ENCODE measurements around the gene MYO5C.

The MYO5C gene

GRCh38 chr15:52290800-52291199 is 4.8 kb downstream of the MYO5C start:
- TF ChIP-seq CTCF (IDR thresholded peaks at IDR 0.05; ENCODE audit: low read depth, low read length) (no peak), POLR2A (IDR thresholded peaks at IDR 0.05; ENCODE audit: extremely low read depth, insufficient read length) (no peak), MYC (IDR thresholded peaks at IDR 0.05; ENCODE audit: low read depth, low read length) (no peak)
- TF ChIP-seq, protein P1, sequence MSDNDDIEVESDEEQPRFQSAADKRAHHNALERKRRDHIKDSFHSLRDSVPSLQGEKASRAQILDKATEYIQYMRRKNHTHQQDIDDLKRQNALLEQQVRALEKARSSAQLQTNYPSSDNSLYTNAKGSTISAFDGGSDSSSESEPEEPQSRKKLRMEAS (IDR thresholded peaks at IDR 0.05; ENCODE audit: low read depth, low read length): no peak
- no peak overlapping the region for H3K4me3 ChIP-seq (ENCODE audit: low read depth, low read length)

GRCh38 chr15:52290329-52290728 is 5.3 kb downstream of the MYO5C start:
- H3K4me3 ChIP-seq (ENCODE audit: low read depth, low read length): no peak overlapping the region
- TF ChIP-seq CTCF (IDR thresholded peaks at IDR 0.05; ENCODE audit: low read depth, low read length) (no peak), POLR2A (IDR thresholded peaks at IDR 0.05; ENCODE audit: extremely low read depth, insufficient read length) (no peak), MYC (IDR thresholded peaks at IDR 0.05; ENCODE audit: low read depth, low read length) (no peak)
- TF ChIP-seq, protein P1 (IDR thresholded peaks at IDR 0.05; ENCODE audit: low read depth, low read length): no peak
- no peak for DNase-seq (ENCODE audit: low read depth)

More at GRCh38 chr15:52290800-52291199, 4.8 kb downstream of the MYO5C start:
- no peak for DNase-seq (ENCODE audit: low read depth)

DNA sequence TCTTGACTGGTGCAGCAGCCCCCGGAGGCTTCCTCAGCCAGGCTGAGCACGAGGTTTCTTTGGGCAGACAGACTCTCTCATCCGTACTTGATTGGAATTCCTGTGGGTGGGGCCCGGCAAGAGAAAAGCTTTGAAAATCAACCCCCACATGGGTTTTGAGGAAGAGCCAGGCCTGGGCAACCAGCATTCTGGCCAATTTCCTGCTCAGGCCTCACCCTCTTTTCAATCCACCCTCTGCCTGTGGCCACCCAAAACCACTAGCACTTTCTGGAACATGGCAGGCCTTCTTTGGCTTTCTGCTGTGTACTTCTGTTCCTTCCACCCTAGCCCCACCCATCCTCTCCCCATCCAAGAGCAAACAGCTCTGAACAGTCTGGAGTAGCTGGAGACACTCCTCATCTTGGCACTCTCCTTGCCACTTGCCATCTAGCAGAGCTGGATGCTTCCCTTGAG is 5.9 kb downstream of the MYO5C start:
- no peak for TF ChIP-seq MYC (IDR thresholded peaks at IDR 0.05; ENCODE audit: low read depth, low read length)
- TF ChIP-seq, protein P1 (IDR thresholded peaks at IDR 0.05; ENCODE audit: low read depth, low read length): no peak
- no peak for TF ChIP-seq CTCF (IDR thresholded peaks at IDR 0.05; ENCODE audit: low read depth, low read length)
- no peak for TF ChIP-seq POLR2A (IDR thresholded peaks at IDR 0.05; ENCODE audit: extremely low read depth, insufficient read length)
- H3K4me3 ChIP-seq (ENCODE audit: low read depth, low read length): no peak overlapping the region
- DNase-seq (ENCODE audit: low read depth): no peak

DNA sequence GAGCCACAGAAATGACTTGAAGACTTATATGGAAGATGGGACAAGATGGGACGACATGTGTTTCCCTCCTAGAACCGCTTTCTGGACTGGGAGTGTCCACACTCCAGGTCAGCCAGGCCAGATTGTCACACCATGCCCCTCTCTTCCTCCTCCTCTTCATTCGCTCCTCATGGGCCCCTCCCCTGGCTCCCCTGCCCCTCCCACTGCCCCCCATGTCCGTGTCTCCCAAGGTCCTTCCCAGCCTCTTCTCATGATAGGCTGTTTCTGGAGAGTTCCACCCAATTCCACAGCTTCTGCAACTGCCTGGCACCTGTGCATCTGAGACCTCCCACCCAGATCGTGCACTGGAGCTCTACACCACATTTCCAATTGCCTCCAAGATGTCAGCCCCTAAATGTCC is 6.6 kb downstream of the MYO5C start:
- no peak for DNase-seq (ENCODE audit: low read depth)
- H3K4me3 ChIP-seq (ENCODE audit: low read depth, low read length): no peak overlapping the region
- no peak for TF ChIP-seq POLR2A (IDR thresholded peaks at IDR 0.05; ENCODE audit: extremely low read depth, insufficient read length)
- no peak for TF ChIP-seq CTCF (IDR thresholded peaks at IDR 0.05; ENCODE audit: low read depth, low read length)
- TF ChIP-seq, protein P1 (IDR thresholded peaks at IDR 0.05; ENCODE audit: low read depth, low read length): no peak
- TF ChIP-seq MYC (IDR thresholded peaks at IDR 0.05; ENCODE audit: low read depth, low read length): no peak

DNA sequence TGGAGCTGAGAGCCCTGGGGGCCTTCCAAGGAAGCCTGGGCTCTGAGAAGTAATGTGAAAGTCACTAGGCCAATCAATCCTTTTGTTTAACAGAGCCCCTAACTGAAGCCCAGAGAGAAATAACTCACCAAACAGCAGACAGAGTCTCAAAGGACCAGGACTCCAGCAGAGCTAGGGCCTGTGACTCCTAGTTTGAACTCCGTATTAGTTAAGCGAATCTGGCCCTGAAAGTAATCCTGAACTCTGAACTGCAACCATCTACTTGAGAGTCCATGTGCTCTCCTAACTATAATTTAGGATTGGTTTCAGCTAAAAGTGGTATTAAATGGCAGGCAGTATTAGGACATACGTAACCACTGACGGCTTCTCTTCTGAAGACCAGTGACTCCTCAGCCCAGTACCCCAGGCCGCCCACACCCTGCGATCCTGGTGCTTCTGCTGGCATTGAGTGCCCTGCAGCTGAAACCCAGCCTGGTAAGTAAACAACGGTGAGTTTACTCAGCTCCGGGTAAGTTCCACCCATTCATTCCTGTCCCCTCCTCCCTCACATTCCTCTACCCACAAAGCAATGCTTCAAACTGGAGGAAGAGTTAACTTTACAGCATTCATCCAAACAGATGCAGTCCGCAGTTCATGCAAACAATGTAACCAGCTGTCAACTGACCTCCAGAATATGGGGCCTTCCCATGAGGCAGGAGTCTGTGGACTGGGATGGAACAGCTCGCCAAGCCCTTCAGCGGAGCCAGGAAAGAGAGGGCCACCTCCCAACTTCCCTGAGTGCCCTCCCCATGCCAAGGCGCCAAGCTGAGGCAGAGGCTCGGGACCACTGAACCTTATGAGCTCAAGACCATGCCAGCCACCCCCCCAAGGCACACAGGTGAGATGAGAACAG is 7.3 kb downstream of the MYO5C start:
- DNase-seq (ENCODE audit: low read depth): no peak
- no peak overlapping the region for H3K4me3 ChIP-seq (ENCODE audit: low read depth, low read length)

More for the DNA sequence above, 7.3 kb downstream of the MYO5C start:
- no peak for TF ChIP-seq CTCF (IDR thresholded peaks at IDR 0.05; ENCODE audit: low read depth, low read length)

Data from NB4 (cell line).